ENCODE measurements around the gene GRP. TPM values are rescaled to one million over a fixed set of nuclear protein-coding genes. Genes with fewer than 3 reads are reported as not detected.

GRP gene
- total and polyA plus RNA-seq, 2 of the 4 experiments (the other 2 are of a cell fraction): not detected

GRCh38 chr18:59279193-59279592, 59.2 kb downstream of the GRP start:
- Histone ChIP-seq H3K27me3 (ENCODE audit: control insufficient read depth, insufficient read depth, low read length) (peaks cover 76% of the 10 kb centered on the region), H4K8ac (ENCODE audit: low read depth in 2 of 2, low read length in 2 of 2) (no peak overlapping the region), H2AFZ (replicated peaks; ENCODE audit: low read length, poor library complexity) (no peak overlapping the region), H3K14ac (replicated peaks; ENCODE audit: low read depth, low read length) (no peak overlapping the region), H3K9ac (ENCODE audit: low read depth, low read length) (no peak overlapping the region), H3K18ac (ENCODE audit: low read depth, low read length) (no peak overlapping the region), H2BK5ac (ENCODE audit: low read depth, low read length, poor library complexity, severe bottlenecking) (no peak overlapping the region), H4K5ac (ENCODE audit: low read depth, low read length) (no peak overlapping the region), H3K79me1 (ENCODE audit: low read depth in 1 of 2, low read length in 2 of 2) (no peaks in the 10 kb centered on the region), H3K9me1 (ENCODE audit: insufficient read depth, low read length) (no peaks in the 10 kb centered on the region), H2AK9ac (replicated peaks; ENCODE audit: low read depth, low read length, poor library complexity) (no peak overlapping the region), H3K4me3 (ENCODE audit: insufficient read depth, low read depth, low read length) (no peak overlapping the region), H2BK20ac (ENCODE audit: low read depth, low read length) (no peak overlapping the region), H3K27ac (ENCODE audit: insufficient read depth, low read length) (no peak overlapping the region), H3K4me1 (ENCODE audit: control insufficient read depth, insufficient read depth, low read length) (no peaks in the 10 kb centered on the region), H2BK120ac (ENCODE audit: low read depth, low read length) (no peak overlapping the region), H3K36me3 (ENCODE audit: control insufficient read depth, insufficient read depth, low read length) (no peaks in the 10 kb centered on the region), H3K56ac (ENCODE audit: extremely low read depth, insufficient read depth, low read length) (no peak overlapping the region), H2BK15ac (ENCODE audit: low read depth, low read length) (no peak overlapping the region), H4K91ac (ENCODE audit: insufficient read depth, low read depth, low read length) (no peak overlapping the region), H3K9me3 (ENCODE audit: control insufficient read depth, insufficient read depth, low read length) (peaks cover 8% of the 10 kb centered on the region), H4K20me1 (ENCODE audit: insufficient read depth, low read length) (no peaks in the 10 kb centered on the region), H3K4ac (ENCODE audit: low read depth, low read length) (no peak overlapping the region), H3K23ac (ENCODE audit: low read depth, low read length) (no peak overlapping the region), H2AK5ac (ENCODE audit: low read depth, low read length) (no peak overlapping the region), H3K4me2 (ENCODE audit: low read depth, low read length) (no peak overlapping the region)
- intact Hi-C loops (cut with micrococcal nuclease) (no loop called here), dilution Hi-C loops (cut with HindIII; ENCODE audit: low sequenced_read_pairs, unreplicated experiment) (no loop called here), in situ Hi-C loops (cut with MboI; ENCODE audit: low sequenced_read_pairs) (no loop called here)
- CTCF ChIA-PET: interaction anchor here (0.6 kb wide), 1 partner anchor 123 kb away, joined by 3 read pairs; no protein-coding TSS in a partner anchor
- BruUV-seq (replicated peaks): no TSS peak
- WGBS, 2 experiments (ENCODE audit: extremely low coverage in 2 of 2, insufficient read length in 1 of 2): 50% methylated on average over 2 of the region's 3 CpGs; no CpG with 5 or more reads in 1 of the 2 experiments
- ATAC-seq (ENCODE audit: low read depth) (no peak), DNase-seq (no peak)
- TF ChIP-seq RAD21 (IDR thresholded peaks at IDR 0.05; ENCODE audit: low read length) (no peak), NFE2L2 (IDR thresholded peaks at IDR 0.05; ENCODE audit: low read depth, low read length) (no peak), POLR2A (IDR thresholded peaks at IDR 0.05; ENCODE audit: low read depth, low read length) (no peak)
- POLR2A ChIA-PET (ENCODE audit: unreplicated experiment): no interaction called here
